ENCODE results near the gene SLC25A27.
"Not testable (repeated sequence)": the region's sequence is repeated elsewhere in the genome, so short reads cannot be mapped to it uniquely, and the experiment has no call there.

The SLC25A27 gene

GRCh38 chr6:46652603-46653438 is at the start of gene SLC25A27, which contains the start of gene CYP39A1:
SLC25A27 (plus strand) TSS chr6:46652975; CDS start chr6:46653193, 218 bp downstream.
CYP39A1 (minus strand) TSS chr6:46652818; CDS start chr6:46652582, 236 bp downstream.
- DNase-seq: peak; percentile 77 to 78

- DNase-seq: no peak
These were observed 47.5 kb upstream of the SLC25A27 start for GRCh38 chr6:46605091-46605797.

- DNase-seq: no peak
These were observed 46.4 kb upstream of the SLC25A27 start for GRCh38 chr6:46606338-46606737.

GRCh38 chr6:46610862-46611553 is 41.8 kb upstream of the SLC25A27 start:
- no peak for DNase-seq

GRCh38 chr6:46612645-46613044 is 40.1 kb upstream of the SLC25A27 start:
- no peak for DNase-seq

GRCh38 chr6:46618726-46619125 is 34.0 kb upstream of the SLC25A27 start:
- no peak for DNase-seq

- DNase-seq: peak in 1 of 2 donors; percentile 37
These were observed 26.4 kb upstream of the SLC25A27 start for GRCh38 chr6:46626228-46626909.

- no peak for DNase-seq
These were observed 25.8 kb upstream of the SLC25A27 start for GRCh38 chr6:46626976-46627375.

- no peak for DNase-seq
These were observed 24.3 kb upstream of the SLC25A27 start for GRCh38 chr6:46628498-46628897.

GRCh38 chr6:46628976-46629375 is 23.8 kb upstream of the SLC25A27 start:
- no peak for DNase-seq

- DNase-seq: no peak
These were observed 23.1 kb upstream of the SLC25A27 start for GRCh38 chr6:46629691-46630090.

GRCh38 chr6:46632053-46632452 is 20.7 kb upstream of the SLC25A27 start:
- no peak for DNase-seq

GRCh38 chr6:46635462-46635861 is 17.3 kb upstream of the SLC25A27 start:
- no peak for DNase-seq

- no peak for DNase-seq
These were observed 15.6 kb upstream of the SLC25A27 start for GRCh38 chr6:46637145-46637544.

GRCh38 chr6:46637933-46638332 is 14.8 kb upstream of the SLC25A27 start:
- DNase-seq: no peak

GRCh38 chr6:46638650-46639049 is 14.1 kb upstream of the SLC25A27 start:
- DNase-seq: no peak

- DNase-seq: no peak
These were observed 9.6 kb upstream of the SLC25A27 start for GRCh38 chr6:46642928-46643751.

GRCh38 chr6:46645265-46645664 is 7.5 kb upstream of the SLC25A27 start:
- no peak for DNase-seq

GRCh38 chr6:46648108-46648507 is 4.7 kb upstream of the SLC25A27 start:
- DNase-seq: not testable (repeated sequence)

- no peak for DNase-seq
These were observed 3.8 kb upstream of the SLC25A27 start for GRCh38 chr6:46648869-46649492.

GRCh38 chr6:46651006-46651405 is 1.8 kb upstream of the SLC25A27 start:
- DNase-seq: no peak

Measured in CD4-positive, alpha-beta T cell treated with Interferon alpha-2 for 1 hour (primary cell).